Smooth muscle cell (in vitro differentiated cells): Measurements from ENCODE around the gene FBH1. TPM values are rescaled to one million over a fixed set of nuclear protein-coding genes. Genes with fewer than 3 reads are reported as not detected.

Experiments
- DNase-seq: peaks from one replicate; lab custom pipeline; 2025; ENCODE audit not compliant: unreplicated experiment; lab: John Stamatoyannopoulos, UW
- H2AFZ ChIP-seq: fragments of 200-600 bp; sonication (generic); 2 replicates; pipeline ENCODE4 v1.6.0; 2016; ENCODE audit warnings: antibody characterized with exemption, low read depth, mild to moderate bottlenecking
- H3F3A ChIP-seq: fragments of 200-600 bp; sonication (generic); 2 replicates; pipeline ENCODE4 v1.6.0; 2017; ENCODE audit warnings: antibody characterized with exemption, low read depth
- H3K27ac ChIP-seq: fragments of 200-600 bp; sonication (generic); 2 replicates; pipeline ENCODE4 v1.5.1; 2016; ENCODE audit warnings: low read depth, mild to moderate bottlenecking
- H3K27me3 ChIP-seq: fragments of 200-600 bp; sonication (generic); 2 replicates; pipeline ENCODE4 v1.6.1; 2016; ENCODE audit warnings: low read depth, mild to moderate bottlenecking
- H3K36me3 ChIP-seq: fragments of 200-600 bp; sonication (generic); 2 replicates; pipeline ENCODE4 v1.5.1; 2016; ENCODE audit warnings: low read depth
- H3K4me1 ChIP-seq: fragments of 200-600 bp; sonication (generic); 2 replicates; pipeline ENCODE4 v1.5.1; 2016; ENCODE audit warnings: low read depth
- H3K4me2 ChIP-seq: fragments of 200-600 bp; sonication (generic); 2 replicates; pipeline ENCODE4 v1.6.0; 2016; ENCODE audit warnings: mild to moderate bottlenecking
- H3K4me3 ChIP-seq: fragments of 200-600 bp; sonication (generic); 2 replicates; pipeline ENCODE4 v1.5.1; 2016; ENCODE audit warnings: mild to moderate bottlenecking
- H3K79me2 ChIP-seq: fragments of 200-600 bp; sonication (generic); 2 replicates; pipeline ENCODE4 v1.6.0; 2016; ENCODE audit warnings: low read depth, mild to moderate bottlenecking
- H3K9ac ChIP-seq: fragments of 200-600 bp; sonication (generic); 2 replicates; pipeline ENCODE4 v1.6.0; 2016; ENCODE audit warnings: low read depth
- H3K9me3 ChIP-seq: fragments of 200-600 bp; sonication (generic); replicated peaks from 2 replicates; pipeline ENCODE4 v1.5.1; 2016; ENCODE audit warnings: low read depth
- H4K20me1 ChIP-seq: fragments of 200-600 bp; sonication (generic); 2 replicates; pipeline ENCODE4 v1.6.0; 2016; ENCODE audit warnings: low read depth
- WGBS: methylation state at CpG from one replicate; pipeline ENCODE4 v1.1.7; 2016; ENCODE audit warnings: low lambda C conversion rate; 5-methylcytosine and 5-hydroxymethylcytosine counted together
- polyA plus RNA-seq: library from polyadenylated mRNA; unstranded; fragments of >200 nt; fragmentation: Nextera tagmentation; extraction: Ambion mirVana; gene quantifications from 2 replicates; pipeline ENCODE4 v1.2.1, GENCODE V29; 2016
- total RNA-seq: library from RNA; depleted of rRNA; stranded (reverse); fragments of >200 nt; gene quantifications from 2 replicates; pipeline ENCODE4 v1.2.3, GENCODE V29; 2014
- TF ChIP-seq, protein P1 (sequence below): fragments of 200-600 bp; sonication (generic); IDR thresholded peaks from 2 replicates; pipeline ENCODE4 v1.5.1; 2017; ENCODE audit warnings: borderline replicate concordance, mild to moderate bottlenecking, antibody characterized with exemption; ENCODE audit not compliant: insufficient read depth, poor library complexity, severe bottlenecking

Gene FBH1
- total and polyA plus RNA-seq, 2 experiments from 2014 or later, result 68.4 to 70.0 TPM

- DNase-seq, result no peak
- Histone ChIP-seq H3K4me1 (no peaks in the 10 kb centered on the region), H2AFZ (no peak overlapping the region), H3K4me2 (no peak overlapping the region), H3K27me3 (no peaks in the 10 kb centered on the region), H3K9ac (no peak overlapping the region), H3K9me3 (no peaks in the 10 kb centered on the region), H3K36me3 (peaks cover 4% of the 10 kb centered on the region), H3F3A (peaks cover 3% of the 10 kb centered on the region), H3K4me3 (no peak overlapping the region), H4K20me1 (no peaks in the 10 kb centered on the region), H3K79me2 (no peaks in the 10 kb centered on the region), H3K27ac (no peak overlapping the region)
- WGBS, result 82% methylated on average over 7 of the region's 7 CpGs
- TF ChIP-seq, protein P1, sequence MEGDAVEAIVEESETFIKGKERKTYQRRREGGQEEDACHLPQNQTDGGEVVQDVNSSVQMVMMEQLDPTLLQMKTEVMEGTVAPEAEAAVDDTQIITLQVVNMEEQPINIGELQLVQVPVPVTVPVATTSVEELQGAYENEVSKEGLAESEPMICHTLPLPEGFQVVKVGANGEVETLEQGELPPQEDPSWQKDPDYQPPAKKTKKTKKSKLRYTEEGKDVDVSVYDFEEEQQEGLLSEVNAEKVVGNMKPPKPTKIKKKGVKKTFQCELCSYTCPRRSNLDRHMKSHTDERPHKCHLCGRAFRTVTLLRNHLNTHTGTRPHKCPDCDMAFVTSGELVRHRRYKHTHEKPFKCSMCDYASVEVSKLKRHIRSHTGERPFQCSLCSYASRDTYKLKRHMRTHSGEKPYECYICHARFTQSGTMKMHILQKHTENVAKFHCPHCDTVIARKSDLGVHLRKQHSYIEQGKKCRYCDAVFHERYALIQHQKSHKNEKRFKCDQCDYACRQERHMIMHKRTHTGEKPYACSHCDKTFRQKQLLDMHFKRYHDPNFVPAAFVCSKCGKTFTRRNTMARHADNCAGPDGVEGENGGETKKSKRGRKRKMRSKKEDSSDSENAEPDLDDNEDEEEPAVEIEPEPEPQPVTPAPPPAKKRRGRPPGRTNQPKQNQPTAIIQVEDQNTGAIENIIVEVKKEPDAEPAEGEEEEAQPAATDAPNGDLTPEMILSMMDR, result no peak
These were observed 51.5 kb downstream of the FBH1 start for GRCh38 chr10:5941579-5941978.

DNA sequence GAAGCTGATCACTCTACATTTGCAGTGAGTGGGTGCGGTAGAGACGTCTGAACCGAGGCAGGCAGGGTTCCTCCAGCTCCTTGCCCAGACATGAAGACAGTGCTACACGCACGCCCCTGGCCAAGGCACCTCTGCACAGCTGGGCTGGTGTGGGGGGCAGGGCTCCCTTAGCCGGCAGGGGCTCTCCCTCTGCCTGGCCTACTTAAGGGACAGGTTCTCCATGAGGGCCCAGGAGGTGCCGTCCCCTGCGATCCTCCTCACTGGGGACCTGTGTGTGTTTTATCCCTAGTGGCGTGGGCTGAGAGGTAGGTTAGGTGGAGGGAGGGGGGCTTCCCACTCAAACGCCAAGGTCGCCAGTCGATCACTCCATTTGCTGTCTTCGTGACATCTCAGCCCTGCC lies 52.0 kb downstream of the FBH1 start:
- H4K20me1 ChIP-seq, result no peaks in the 10 kb centered on the region
- no peak overlapping the region for H3K4me3 ChIP-seq
- no peaks in the 10 kb centered on the region for H3K27me3 ChIP-seq
- peaks cover 4% of the 10 kb centered on the region for H3K36me3 ChIP-seq
- no peak for DNase-seq
- H3K4me2 ChIP-seq, result no peak overlapping the region
- WGBS, result 94% methylated on average over 13 of the region's 13 CpGs
- H3F3A ChIP-seq, result peaks cover 3% of the 10 kb centered on the region
- H2AFZ ChIP-seq, result no peak overlapping the region
- H3K4me1 ChIP-seq, result no peaks in the 10 kb centered on the region
- H3K79me2 ChIP-seq, result no peaks in the 10 kb centered on the region
- no peaks in the 10 kb centered on the region for H3K9me3 ChIP-seq
- no peak overlapping the region for H3K9ac ChIP-seq
- no peak overlapping the region for H3K27ac ChIP-seq
- TF ChIP-seq, protein P1, result no peak

GRCh38 chr10:5942474-5942873 lies 52.4 kb downstream of the FBH1 start:
- no peak overlapping the region for H3K4me3 ChIP-seq
- no peaks in the 10 kb centered on the region for H3K27me3 ChIP-seq
- H3K4me2 ChIP-seq, result no peak overlapping the region
- TF ChIP-seq, protein P1, result no peak
- H2AFZ ChIP-seq, result no peak overlapping the region
- 87% methylated on average over 16 of the region's 16 CpGs for WGBS
- peaks cover 4% of the 10 kb centered on the region for H3K36me3 ChIP-seq
- DNase-seq, result no peak
- no peaks in the 10 kb centered on the region for H3K4me1 ChIP-seq
- no peaks in the 10 kb centered on the region for H3K9me3 ChIP-seq
- H3F3A ChIP-seq, result peaks cover 3% of the 10 kb centered on the region
- H3K27ac ChIP-seq, result no peak overlapping the region
- H3K79me2 ChIP-seq, result no peaks in the 10 kb centered on the region
- no peak overlapping the region for H3K9ac ChIP-seq
- no peaks in the 10 kb centered on the region for H4K20me1 ChIP-seq

DNA sequence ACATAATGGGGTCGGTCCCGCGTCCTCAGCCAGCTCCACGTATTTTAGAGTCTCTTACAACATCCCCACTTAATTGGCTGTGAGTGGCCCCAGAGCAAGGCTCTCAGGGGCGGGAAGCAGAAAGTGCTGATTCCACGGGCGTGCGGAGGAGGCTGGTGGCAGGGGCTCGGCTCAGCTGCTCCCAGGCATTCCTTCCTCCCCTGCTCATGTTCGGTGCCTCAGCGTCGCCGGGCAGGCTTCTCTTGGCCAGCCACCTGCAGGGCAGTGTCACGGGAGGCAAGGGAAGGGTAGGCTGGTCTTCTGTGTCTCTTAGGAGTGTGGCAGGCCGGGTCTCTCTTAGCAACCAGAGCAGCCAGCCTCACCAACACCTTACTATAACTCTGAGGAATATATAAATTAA lies 53.5 kb downstream of the FBH1 start:
- Histone ChIP-seq H3K9me3 (no peaks in the 10 kb centered on the region), H3K27ac (peak overlapping the region; percentile 60), H3K9ac (no peak overlapping the region), H3K79me2 (no peaks in the 10 kb centered on the region), H3K27me3 (no peaks in the 10 kb centered on the region), H3F3A (peaks cover 3% of the 10 kb centered on the region), H2AFZ (no peak overlapping the region), H3K4me2 (no peak overlapping the region), H3K4me3 (no peak overlapping the region), H4K20me1 (no peaks in the 10 kb centered on the region), H3K36me3 (no peaks in the 10 kb centered on the region), H3K4me1 (no peaks in the 10 kb centered on the region)
- no peak for DNase-seq
- TF ChIP-seq, protein P1, result no peak
- WGBS, result 68% methylated on average over 15 of the region's 15 CpGs
